ENCODE measurements around the gene DNAH9. TPM values are rescaled to one million over a fixed set of nuclear protein-coding genes. Genes with fewer than 3 reads are reported as not detected.

Gene DNAH9
- total RNA-seq, 1 donor from 2014 or later, result 0.96 TPM

DNA sequence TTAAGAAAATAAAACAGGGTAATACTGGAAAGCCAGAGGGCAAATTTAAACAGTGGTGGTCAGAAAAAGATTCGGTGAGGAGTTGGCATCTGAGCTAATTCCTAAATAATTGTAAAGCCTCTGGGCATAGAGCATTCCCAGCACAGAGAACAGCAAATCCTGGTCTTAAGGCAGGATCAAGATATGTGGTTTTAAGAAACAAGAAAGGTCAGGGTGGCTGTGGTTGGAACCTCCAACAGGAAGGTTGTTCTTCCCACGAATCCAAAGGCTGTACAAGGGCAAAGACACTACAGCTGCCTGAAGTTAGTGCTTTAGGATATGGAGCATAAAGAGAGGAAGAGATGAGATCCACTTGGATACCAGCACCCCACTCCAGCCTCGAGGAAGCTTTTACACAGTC lies 284.4 kb downstream of the DNAH9 start:
- no peaks in the 10 kb centered on the region for H3K36me3 Mint-ChIP-seq
- TF ChIP-seq, protein P1, sequence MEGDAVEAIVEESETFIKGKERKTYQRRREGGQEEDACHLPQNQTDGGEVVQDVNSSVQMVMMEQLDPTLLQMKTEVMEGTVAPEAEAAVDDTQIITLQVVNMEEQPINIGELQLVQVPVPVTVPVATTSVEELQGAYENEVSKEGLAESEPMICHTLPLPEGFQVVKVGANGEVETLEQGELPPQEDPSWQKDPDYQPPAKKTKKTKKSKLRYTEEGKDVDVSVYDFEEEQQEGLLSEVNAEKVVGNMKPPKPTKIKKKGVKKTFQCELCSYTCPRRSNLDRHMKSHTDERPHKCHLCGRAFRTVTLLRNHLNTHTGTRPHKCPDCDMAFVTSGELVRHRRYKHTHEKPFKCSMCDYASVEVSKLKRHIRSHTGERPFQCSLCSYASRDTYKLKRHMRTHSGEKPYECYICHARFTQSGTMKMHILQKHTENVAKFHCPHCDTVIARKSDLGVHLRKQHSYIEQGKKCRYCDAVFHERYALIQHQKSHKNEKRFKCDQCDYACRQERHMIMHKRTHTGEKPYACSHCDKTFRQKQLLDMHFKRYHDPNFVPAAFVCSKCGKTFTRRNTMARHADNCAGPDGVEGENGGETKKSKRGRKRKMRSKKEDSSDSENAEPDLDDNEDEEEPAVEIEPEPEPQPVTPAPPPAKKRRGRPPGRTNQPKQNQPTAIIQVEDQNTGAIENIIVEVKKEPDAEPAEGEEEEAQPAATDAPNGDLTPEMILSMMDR (IDR thresholded peaks at IDR 0.05; ENCODE audit: unreplicated experiment), result no peak
- H3K4me3 Mint-ChIP-seq, result no peak overlapping the region
- H3K9me3 Mint-ChIP-seq, result no peaks in the 10 kb centered on the region
- no peak for DNase-seq (ENCODE audit: low spot score in 2 of 2, unreplicated experiment in 2 of 2)
- H3K27me3 Mint-ChIP-seq (ENCODE audit: low read depth), result no peaks in the 10 kb centered on the region
- H3K4me1 Mint-ChIP-seq, result no peaks in the 10 kb centered on the region
- H3K27ac Mint-ChIP-seq, result no peak overlapping the region

- no peaks in the 10 kb centered on the region for H3K36me3 Mint-ChIP-seq
- H3K4me3 Mint-ChIP-seq, result no peak overlapping the region
- DNase-seq (ENCODE audit: low spot score in 2 of 2, unreplicated experiment in 2 of 2), result no peak
- no peak overlapping the region for H3K27ac Mint-ChIP-seq
- H3K4me1 Mint-ChIP-seq, result no peaks in the 10 kb centered on the region
- TF ChIP-seq, protein P1 (IDR thresholded peaks at IDR 0.05; ENCODE audit: unreplicated experiment), result no peak
- H3K9me3 Mint-ChIP-seq, result no peaks in the 10 kb centered on the region
- no peaks in the 10 kb centered on the region for H3K27me3 Mint-ChIP-seq (ENCODE audit: low read depth)
Observed at GRCh38 chr17:11885051-11885450, 286.8 kb downstream of the DNAH9 start.

DNA sequence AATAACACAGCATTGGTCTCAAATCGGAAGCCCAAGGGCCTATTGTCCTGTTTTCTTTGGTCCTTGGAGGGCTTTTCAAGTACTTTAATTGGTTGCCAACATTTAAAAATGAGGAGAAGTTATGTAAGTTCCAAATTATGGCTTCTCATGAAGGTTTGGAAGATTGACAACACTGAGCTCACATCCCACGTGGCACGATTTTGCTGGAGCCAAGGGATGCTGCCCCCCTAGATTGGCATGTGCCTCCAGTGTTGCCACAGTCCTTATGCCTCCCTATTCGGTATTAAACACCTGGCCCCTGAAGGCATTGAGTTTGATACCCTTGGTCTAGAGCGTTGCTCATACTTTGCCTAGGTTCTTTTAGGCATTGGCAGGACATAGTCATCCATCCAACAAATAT lies 291.0 kb downstream of the DNAH9 start:
- no peak overlapping the region for H3K27ac Mint-ChIP-seq
- no peaks in the 10 kb centered on the region for H3K9me3 Mint-ChIP-seq
- no peak overlapping the region for H3K4me3 Mint-ChIP-seq
- H3K27me3 Mint-ChIP-seq (ENCODE audit: low read depth), result no peaks in the 10 kb centered on the region
- no peaks in the 10 kb centered on the region for H3K4me1 Mint-ChIP-seq
- TF ChIP-seq, protein P1 (IDR thresholded peaks at IDR 0.05; ENCODE audit: unreplicated experiment), result no peak
- H3K36me3 Mint-ChIP-seq, result no peaks in the 10 kb centered on the region
- DNase-seq (ENCODE audit: low spot score in 2 of 2, unreplicated experiment in 2 of 2), result no peak

DNA sequence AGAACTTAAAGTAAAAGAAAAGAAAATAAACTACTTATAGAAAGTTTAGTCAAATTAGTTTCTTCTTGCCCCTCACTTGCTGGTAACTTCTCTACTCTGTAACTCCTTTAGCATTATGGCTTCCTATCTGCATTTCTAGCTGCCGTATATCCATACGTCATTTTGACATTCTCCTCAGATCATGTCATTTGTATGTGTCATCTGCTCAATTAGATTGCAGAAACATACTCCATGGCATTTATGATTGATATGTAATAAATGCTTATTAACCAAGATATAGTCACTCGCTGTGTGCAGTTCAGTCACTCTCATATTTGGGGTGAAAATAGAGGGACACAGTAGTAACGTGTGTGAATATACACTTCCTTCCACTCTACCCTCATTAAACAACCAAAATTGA lies 295.6 kb downstream of the DNAH9 start:
- TF ChIP-seq, protein P1 (IDR thresholded peaks at IDR 0.05; ENCODE audit: unreplicated experiment), result no peak
- Mint-ChIP-seq H3K9me3 (no peaks in the 10 kb centered on the region), H3K27ac (no peak overlapping the region), H3K4me1 (peaks cover 1% of the 10 kb centered on the region), H3K36me3 (no peaks in the 10 kb centered on the region), H3K4me3 (no peak overlapping the region), H3K27me3 (ENCODE audit: low read depth) (no peaks in the 10 kb centered on the region)
- DNase-seq (ENCODE audit: low spot score in 2 of 2, unreplicated experiment in 2 of 2), result no peak

DNA sequence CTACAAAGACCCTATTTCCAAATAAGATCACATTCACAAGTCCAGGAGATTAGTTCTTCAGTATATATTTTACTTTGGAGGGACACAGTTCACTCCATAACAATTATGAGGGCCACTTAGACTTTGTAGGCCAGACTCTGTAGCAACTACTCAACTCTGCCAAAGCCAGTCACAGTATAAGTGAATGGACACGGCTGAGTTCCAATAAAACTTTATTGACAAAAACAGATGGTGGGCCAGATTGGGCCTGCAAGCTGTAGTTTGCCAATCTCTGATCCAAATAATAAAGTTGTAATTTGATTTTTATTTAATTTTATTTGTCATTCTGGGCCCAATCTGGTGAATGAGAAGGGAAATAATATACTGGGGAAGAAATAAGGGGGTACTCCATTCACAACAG lies 297.9 kb downstream of the DNAH9 start:
- H3K27me3 Mint-ChIP-seq (ENCODE audit: low read depth), result no peaks in the 10 kb centered on the region
- H3K27ac Mint-ChIP-seq, result no peak overlapping the region
- TF ChIP-seq, protein P1 (IDR thresholded peaks at IDR 0.05; ENCODE audit: unreplicated experiment), result no peak
- H3K9me3 Mint-ChIP-seq, result no peaks in the 10 kb centered on the region
- no peaks in the 10 kb centered on the region for H3K36me3 Mint-ChIP-seq
- H3K4me3 Mint-ChIP-seq, result no peak overlapping the region
- DNase-seq (ENCODE audit: low spot score in 2 of 2, unreplicated experiment in 2 of 2), result no peak
- H3K4me1 Mint-ChIP-seq, result peaks cover 7% of the 10 kb centered on the region
